ENCODE measurements around the gene CFAP77.
"Not testable (repeated sequence)": the region's sequence is repeated elsewhere in the genome, so short reads cannot be mapped to it uniquely, and the experiment has no call there.

The CFAP77 gene

GRCh38 chr9:132560616-132561202 is 150.7 kb downstream of the CFAP77 start:
- no peak for TF ChIP-seq CTCF (IDR thresholded peaks at IDR 0.05; ENCODE audit: low read depth, low read length)
- H3K4me3 ChIP-seq (ENCODE audit: low read depth, low read length), result no peak overlapping the region
- in situ Hi-C loops (cut with HindIII; ENCODE audit: low sequenced_read_pairs), result no loop called here
- no peak for DNase-seq (ENCODE audit: low read depth, low spot score)

- H3K4me3 ChIP-seq (ENCODE audit: low read depth, low read length), result no peak overlapping the region
- DNase-seq (ENCODE audit: low read depth, low spot score), result no peak
- in situ Hi-C loops (cut with HindIII; ENCODE audit: low sequenced_read_pairs), result no loop called here
- no peak for TF ChIP-seq CTCF (IDR thresholded peaks at IDR 0.05; ENCODE audit: low read depth, low read length)
Observed at GRCh38 chr9:132562306-132562573, 152.2 kb downstream of the CFAP77 start.

- DNase-seq (ENCODE audit: low read depth, low spot score), result no peak
- H3K4me3 ChIP-seq (ENCODE audit: low read depth, low read length), result no peak overlapping the region
- in situ Hi-C loops (cut with HindIII; ENCODE audit: low sequenced_read_pairs), result no loop called here
- no peak for TF ChIP-seq CTCF (IDR thresholded peaks at IDR 0.05; ENCODE audit: low read depth, low read length)
Observed at GRCh38 chr9:132564526-132564925, 154.5 kb downstream of the CFAP77 start.

GRCh38 chr9:132568787-132569186 is 158.8 kb downstream of the CFAP77 start:
- H3K4me3 ChIP-seq (ENCODE audit: low read depth, low read length); DNase-seq (ENCODE audit: low read depth, low spot score); in situ Hi-C loops (cut with HindIII; ENCODE audit: low sequenced_read_pairs): not testable (repeated sequence)

- no peak for DNase-seq (ENCODE audit: low read depth, low spot score)
- in situ Hi-C loops (cut with HindIII; ENCODE audit: low sequenced_read_pairs), result no loop called here
- no peak overlapping the region for H3K4me3 ChIP-seq (ENCODE audit: low read depth, low read length)
- no peak for TF ChIP-seq CTCF (IDR thresholded peaks at IDR 0.05; ENCODE audit: low read depth, low read length)
Observed at GRCh38 chr9:132571806-132572600, 162.0 kb downstream of the CFAP77 start.

GRCh38 chr9:132572921-132573320 is 162.9 kb downstream of the CFAP77 start:
- no peak for DNase-seq (ENCODE audit: low read depth, low spot score)
- in situ Hi-C loops (cut with HindIII; ENCODE audit: low sequenced_read_pairs), result no loop called here
- H3K4me3 ChIP-seq (ENCODE audit: low read depth, low read length), result no peak overlapping the region
- no peak for TF ChIP-seq CTCF (IDR thresholded peaks at IDR 0.05; ENCODE audit: low read depth, low read length)

GRCh38 chr9:132575005-132575609 is 165.1 kb downstream of the CFAP77 start:
- peak; percentile 59 for DNase-seq (ENCODE audit: low read depth, low spot score)
- TF ChIP-seq CTCF (IDR thresholded peaks at IDR 0.05; ENCODE audit: low read depth, low read length), result peak; percentile 83
- H3K4me3 ChIP-seq (ENCODE audit: low read depth, low read length), result no peak overlapping the region
- in situ Hi-C loops (cut with HindIII; ENCODE audit: low sequenced_read_pairs), result no loop called here
